HCT116 (cell line): ENCODE results near the gene FOXK2. TPM values are rescaled to one million over a fixed set of nuclear protein-coding genes. Genes with fewer than 3 reads are reported as not detected.

Experiments
- ATAC-seq: fragments of 200-7000 bp; cut with Tn5 transposase; 2 replicates; pipeline ENCODE4 v1.9.1; 2020; ENCODE audit warnings: mild to moderate bottlenecking, moderate library complexity
- BruUV-seq: library from RNA; stranded (reverse); fragments of 400-500 nt; replicated peaks from 2 replicates; lab custom pipeline; 2021; lab: Mats Ljungman, UMichigan
- CTCF ChIA-PET: fragments of 300-600 bp; sonication (Branson Sonifier 250); formaldehyde crosslinking; loops from one replicate; lab custom pipeline; 2021; ENCODE audit warnings: antibody characterized with exemption; lab: Charles Lee
- POLR2A ChIA-PET: fragments of 300-600, 350-600 bp; sonication (Branson Sonifier 250); formaldehyde crosslinking; loops from one replicate; lab custom pipeline; 2021; ENCODE audit warnings: antibody characterized with exemption; lab: Charles Lee
- RAD21 ChIA-PET, 2 experiments: fragments of 300-600 bp; sonication (Branson Sonifier 250); formaldehyde crosslinking; loops; one replicate each; lab custom pipeline; 2023; ENCODE audit warnings: low total read pairs in 2 of 2; ENCODE audit not compliant: uncharacterized antibody in 2 of 2, unreplicated experiment in 2 of 2, low non-redundant PET in 1 of 2; lab: Charles Lee
- DNase-seq: peaks from one replicate; pipeline ENCODE4 v3.0.0-alpha.2; 2010; ENCODE audit warnings: low read depth, low spot score
- H2AFZ ChIP-seq: fragments of 200-600 bp; shearing (Covaris generic), sonication (generic); 2 replicates; pipeline ENCODE4 v1.6.1; 2017; ENCODE audit warnings: low read depth, mixed run types, mixed read lengths, antibody characterized with exemption, low read length; ENCODE audit not compliant: poor library complexity, severe bottlenecking
- H3K27ac ChIP-seq: 2 replicates; pipeline ENCODE4 v1.5.1; 2012; ENCODE audit warnings: low read depth, low read length
- H3K27me3 ChIP-seq: fragments of 200-600 bp; sonication (generic); 2 replicates; pipeline ENCODE4 v1.6.1; 2016; ENCODE audit warnings: mixed run types, low read length, mixed read lengths; ENCODE audit not compliant: insufficient read depth
- H3K36me3 ChIP-seq, 2 experiments: fragments of 200-500 bp in 1 of 2; fragments of 200-600 bp in 1 of 2; sonication (Bioruptor generic) in 1 of 2; sonication (generic) in 1 of 2; 2 replicates each; pipeline versions ENCODE4 v1.5.1 to v1.6.1; 2014 to 2016; ENCODE audit warnings: low read length in 2 of 2, inconsistent platforms in 1 of 2, mixed read lengths in 1 of 2, mixed run types in 1 of 2; ENCODE audit not compliant: insufficient read depth in 2 of 2, control insufficient read depth in 1 of 2
- H3K4me1 ChIP-seq, 2 experiments: fragments of 200-600 bp in 1 of 2; sonication (generic) in 1 of 2; 2 replicates each; pipeline versions ENCODE4 v1.5.1 to v1.6.1; 2012 to 2017; ENCODE audit warnings: low read length in 2 of 2, inconsistent platforms in 1 of 2, mild to moderate bottlenecking in 1 of 2, mixed read lengths in 1 of 2, mixed run types in 1 of 2, moderate library complexity in 1 of 2; ENCODE audit not compliant: insufficient read depth in 2 of 2, control insufficient read depth in 1 of 2
- H3K4me2 ChIP-seq: fragments of 200-600 bp; sonication (generic); 2 replicates; pipeline ENCODE4 v1.6.1; 2017; ENCODE audit warnings: mixed run types, low read length, mixed read lengths
- H3K4me3 ChIP-seq, 2 experiments: fragments of 200-600 bp in 1 of 2; sonication (generic) in 1 of 2; replicated peaks in 1 of 2; 2 replicates each; pipeline ENCODE4 v1.5.1; 2011 to 2016; ENCODE audit warnings: low read length in 2 of 2, control low read depth in 1 of 2, low read depth in 1 of 2, mild to moderate bottlenecking in 1 of 2, mixed read lengths in 1 of 2, mixed run types in 1 of 2
- H3K79me2 ChIP-seq: fragments of 200-600 bp; sonication (generic); 2 replicates; pipeline ENCODE4 v1.6.1; 2017; ENCODE audit warnings: mild to moderate bottlenecking, mixed run types, low read length, moderate library complexity, mixed read lengths; ENCODE audit not compliant: insufficient read depth
- H3K9ac ChIP-seq: fragments of 200-600 bp; sonication (generic); 2 replicates; pipeline ENCODE4 v1.6.1; 2016; ENCODE audit warnings: low read length, mixed read lengths
- H3K9me2 ChIP-seq: fragments of 200-600 bp; sonication (generic), shearing (Covaris generic); 2 replicates; pipeline ENCODE4 v1.6.1; 2017; ENCODE audit warnings: mixed run types, mild to moderate bottlenecking, moderate library complexity; ENCODE audit not compliant: insufficient read depth
- H3K9me3 ChIP-seq, 2 experiments: fragments of 200-500 bp in 1 of 2; fragments of 200-600 bp in 1 of 2; sonication (Bioruptor generic) in 1 of 2; sonication (generic) in 1 of 2; 2 replicates each; pipeline ENCODE4 v1.6.1; 2014 to 2017; ENCODE audit warnings: low read length in 2 of 2, mixed read lengths in 2 of 2, inconsistent platforms in 1 of 2, low read depth in 1 of 2, mild to moderate bottlenecking in 1 of 2, mixed run types in 1 of 2, moderate library complexity in 1 of 2; ENCODE audit not compliant: control insufficient read depth in 1 of 2, insufficient read depth in 1 of 2
- H4K20me1 ChIP-seq: fragments of 200-600 bp; sonication (generic), shearing (Covaris generic); 2 replicates; pipeline ENCODE4 v1.6.1; 2017; ENCODE audit warnings: mixed run types, mild to moderate bottlenecking, moderate library complexity; ENCODE audit not compliant: insufficient read depth
- ATF3 ChIP-seq: IDR thresholded peaks from 2 replicates; pipeline ENCODE4 v1.6.1; 2012
- CEBPB ChIP-seq: IDR thresholded peaks from 2 replicates; pipeline ENCODE4 v1.6.1; 2012; ENCODE audit warnings: low read depth
- ELF1 ChIP-seq: IDR thresholded peaks from 2 replicates; pipeline ENCODE4 v1.6.1; 2012; ENCODE audit warnings: low read depth, borderline replicate concordance
- JUND ChIP-seq: IDR thresholded peaks from 2 replicates; pipeline ENCODE4 v1.6.1; 2012
- POLR2A ChIP-seq: IDR thresholded peaks from 2 replicates; pipeline ENCODE4 v1.7.0; 2011; ENCODE audit warnings: borderline replicate concordance; ENCODE audit not compliant: insufficient read depth, insufficient read length; ENCODE audit errors: extremely low read depth
- POLR2AphosphoS5 ChIP-seq: IDR thresholded peaks from 2 replicates; pipeline ENCODE4 v1.6.1; 2011; ENCODE audit warnings: mild to moderate bottlenecking, low read depth, low read length, moderate library complexity
- REST ChIP-seq: IDR thresholded peaks from 2 replicates; pipeline ENCODE4 v1.6.1; 2012; ENCODE audit warnings: low read depth
- TCF7L2 ChIP-seq: IDR thresholded peaks from 2 replicates; pipeline ENCODE4 v1.7.0; 2011; ENCODE audit warnings: borderline replicate concordance, inconsistent platforms; ENCODE audit not compliant: insufficient read depth, insufficient read length; ENCODE audit errors: extremely low read depth
- ZBTB33 ChIP-seq: IDR thresholded peaks from 2 replicates; pipeline ENCODE4 v1.6.1; 2011; ENCODE audit warnings: mild to moderate bottlenecking, low read length, moderate library complexity; ENCODE audit not compliant: insufficient replicate concordance; ENCODE audit errors: extremely low read depth
- ZFX ChIP-seq: fragments of 450-650 bp; IDR thresholded peaks from 2 replicates; pipeline ENCODE4 v1.6.1; 2017
- ZNF274 ChIP-seq: fragments of 200-500 bp; sonication (Bioruptor generic); IDR thresholded peaks from 2 replicates; pipeline ENCODE4 v1.6.1; 2014; ENCODE audit warnings: mild to moderate bottlenecking, low read depth, low read length, inconsistent platforms
- intact Hi-C: fragments of 100-400 bp; cut with micrococcal nuclease; formaldehyde crosslinking; loops from 2 replicates; pipeline ENCODE4 v1.10.0; 2022
- total RNA-seq: library from RNA; stranded (reverse); gene quantifications from one replicate; pipeline ENCODE4 v1.2.1, GENCODE V29; 2021; ENCODE audit not compliant: unreplicated experiment
- TF ChIP-seq, protein P1 (sequence below), 3 experiments: fragments of 200-600 bp in 1 of 3; sonication (generic) in 1 of 3; IDR thresholded peaks in 2 of 3; conservative IDR thresholded peaks in 1 of 3; 2 replicates each; pipeline ENCODE4 v1.5.1; 2012 to 2017; ENCODE audit warnings: low read depth in 2 of 3, low read length in 2 of 3, antibody characterized with exemption in 1 of 3, borderline replicate concordance in 1 of 3, control low read depth in 1 of 3, mild to moderate bottlenecking in 1 of 3, mixed read lengths in 1 of 3, mixed run types in 1 of 3, moderate library complexity in 1 of 3; ENCODE audit not compliant: insufficient read depth in 1 of 3

FOXK2 gene
- total RNA-seq, 1 experiment from 2014 or later, result 122 TPM

GRCh38 chr17:82648742-82649331 is 129.3 kb downstream of the FOXK2 start:
- ChIA-PET POLR2A (no interaction called here), RAD21 (interaction anchor here in 1 of 2 experiments (0.8 kb wide), 1 partner anchor 102 kb away, joined by 4 read pairs; no protein-coding TSS in a partner anchor), CTCF (no interaction called here)
- intact Hi-C loops, result loop anchor here (2.0 kb wide), 1 partner anchor 104 kb away; the partner anchor contains the start of gene TBCD
- peak overlapping the region; percentile 70 for H3K27ac ChIP-seq
- no TSS peak for BruUV-seq
- peaks cover 11 to 27% of the 10 kb centered on the region in 2 experiments for H3K4me1 ChIP-seq
- peak overlapping the region; percentile 59 for H3K9ac ChIP-seq
- H3K9me2 ChIP-seq, result no peaks in the 10 kb centered on the region
- H3K36me3 ChIP-seq, result peaks cover 8 to 9% of the 10 kb centered on the region in 2 experiments
- DNase-seq, result no peak
- TF ChIP-seq ELF1 (no peak), ATF3 (no peak), ZBTB33 (no peak), CEBPB (no peak), POLR2AphosphoS5 (peak; percentile 42), JUND (no peak), TCF7L2 (no peak), REST (no peak), ZFX (no peak), POLR2A (peak; percentile 7), ZNF274 (no peak)
- TF ChIP-seq, protein P1, sequence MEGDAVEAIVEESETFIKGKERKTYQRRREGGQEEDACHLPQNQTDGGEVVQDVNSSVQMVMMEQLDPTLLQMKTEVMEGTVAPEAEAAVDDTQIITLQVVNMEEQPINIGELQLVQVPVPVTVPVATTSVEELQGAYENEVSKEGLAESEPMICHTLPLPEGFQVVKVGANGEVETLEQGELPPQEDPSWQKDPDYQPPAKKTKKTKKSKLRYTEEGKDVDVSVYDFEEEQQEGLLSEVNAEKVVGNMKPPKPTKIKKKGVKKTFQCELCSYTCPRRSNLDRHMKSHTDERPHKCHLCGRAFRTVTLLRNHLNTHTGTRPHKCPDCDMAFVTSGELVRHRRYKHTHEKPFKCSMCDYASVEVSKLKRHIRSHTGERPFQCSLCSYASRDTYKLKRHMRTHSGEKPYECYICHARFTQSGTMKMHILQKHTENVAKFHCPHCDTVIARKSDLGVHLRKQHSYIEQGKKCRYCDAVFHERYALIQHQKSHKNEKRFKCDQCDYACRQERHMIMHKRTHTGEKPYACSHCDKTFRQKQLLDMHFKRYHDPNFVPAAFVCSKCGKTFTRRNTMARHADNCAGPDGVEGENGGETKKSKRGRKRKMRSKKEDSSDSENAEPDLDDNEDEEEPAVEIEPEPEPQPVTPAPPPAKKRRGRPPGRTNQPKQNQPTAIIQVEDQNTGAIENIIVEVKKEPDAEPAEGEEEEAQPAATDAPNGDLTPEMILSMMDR (IDR thresholded peaks at IDR 0.05 in 2 of 3, conservative IDR thresholded peaks at IDR 0.05 in 1 of 3; ENCODE audit: borderline replicate concordance in 1 of 3, insufficient read depth in 1 of 3, low read depth in 2 of 3, low read length in 2 of 3), result no peak
- peaks cover 22% of the 10 kb centered on the region; the same call in 1 of the 2 replicates for H4K20me1 ChIP-seq
- H3K9me3 ChIP-seq, result no peaks in the 10 kb centered on the region
- ATAC-seq, result peak; percentile 24
- H3K4me2 ChIP-seq, result peak overlapping the region; percentile 85
- H2AFZ ChIP-seq, result no peak overlapping the region
- peak overlapping the region; percentile 50 to 51 for H3K4me3 ChIP-seq
- H3K79me2 ChIP-seq, result peaks cover 44% of the 10 kb centered on the region
- no peaks in the 10 kb centered on the region for H3K27me3 ChIP-seq
